Jurkat, Clone E6-1 (cell line): ENCODE results near the gene CYP11A1.
"Not testable (repeated sequence)": the region's sequence is repeated elsewhere in the genome, so short reads cannot be mapped to it uniquely, and the experiment has no call there.

Source experiments
- DNase-seq: peaks from one replicate; pipeline ENCODE4 v3.0.0-alpha.2; 2011; ENCODE audit warnings: low read depth, low spot score
- H3K4me3 ChIP-seq: 2 replicates; pipeline ENCODE4 v1.5.1; 2011; ENCODE audit warnings: mild to moderate bottlenecking, low read length, control low read depth, moderate library complexity

CYP11A1 gene

DNA sequence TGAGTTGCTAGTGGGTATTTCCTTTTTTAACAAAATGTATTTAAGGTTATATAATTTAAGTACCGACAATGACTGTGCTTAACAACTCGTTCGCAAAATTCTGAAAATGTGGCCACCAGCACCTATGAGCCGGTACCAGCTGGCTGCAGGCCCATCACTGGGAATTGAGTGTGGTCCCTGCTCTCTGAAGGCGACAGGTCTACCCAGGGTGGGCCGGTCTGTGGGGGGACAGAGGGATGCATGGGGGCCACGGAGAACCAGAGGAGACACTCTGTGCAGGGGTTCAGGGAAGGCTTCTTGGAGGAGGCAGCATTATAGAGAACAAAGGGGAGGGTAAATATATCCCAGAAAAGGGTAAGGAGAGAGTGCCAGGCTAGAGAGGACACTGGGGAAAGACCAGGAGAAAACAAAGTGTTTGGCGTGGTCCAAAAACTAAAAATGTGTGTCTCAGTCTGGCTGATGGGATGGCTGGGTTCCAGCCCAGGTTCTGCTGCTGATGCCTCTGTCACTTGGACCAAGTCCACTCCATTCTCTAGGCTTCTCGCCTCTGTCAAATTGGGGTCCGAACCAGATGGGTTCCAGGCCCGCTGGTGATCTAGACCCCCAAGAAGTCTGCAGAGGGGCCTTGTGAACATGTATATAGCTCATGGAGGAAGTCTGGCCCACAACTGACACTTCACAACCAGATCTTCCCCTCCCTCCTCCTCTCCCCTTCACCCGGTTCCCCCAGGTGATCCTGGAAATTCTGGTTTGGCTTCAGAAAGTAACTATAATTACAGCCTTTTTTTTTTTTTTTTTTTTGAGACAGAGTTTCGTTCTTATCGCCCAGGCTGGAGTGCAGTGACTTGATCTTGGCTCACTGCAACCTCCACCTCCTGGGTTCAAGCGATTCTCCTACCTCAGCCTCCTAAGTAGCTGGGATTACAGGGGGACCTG, 10.7 kb upstream of the CYP11A1 start:
- DNase-seq, result no peak
- no peak overlapping the region for H3K4me3 ChIP-seq

DNA sequence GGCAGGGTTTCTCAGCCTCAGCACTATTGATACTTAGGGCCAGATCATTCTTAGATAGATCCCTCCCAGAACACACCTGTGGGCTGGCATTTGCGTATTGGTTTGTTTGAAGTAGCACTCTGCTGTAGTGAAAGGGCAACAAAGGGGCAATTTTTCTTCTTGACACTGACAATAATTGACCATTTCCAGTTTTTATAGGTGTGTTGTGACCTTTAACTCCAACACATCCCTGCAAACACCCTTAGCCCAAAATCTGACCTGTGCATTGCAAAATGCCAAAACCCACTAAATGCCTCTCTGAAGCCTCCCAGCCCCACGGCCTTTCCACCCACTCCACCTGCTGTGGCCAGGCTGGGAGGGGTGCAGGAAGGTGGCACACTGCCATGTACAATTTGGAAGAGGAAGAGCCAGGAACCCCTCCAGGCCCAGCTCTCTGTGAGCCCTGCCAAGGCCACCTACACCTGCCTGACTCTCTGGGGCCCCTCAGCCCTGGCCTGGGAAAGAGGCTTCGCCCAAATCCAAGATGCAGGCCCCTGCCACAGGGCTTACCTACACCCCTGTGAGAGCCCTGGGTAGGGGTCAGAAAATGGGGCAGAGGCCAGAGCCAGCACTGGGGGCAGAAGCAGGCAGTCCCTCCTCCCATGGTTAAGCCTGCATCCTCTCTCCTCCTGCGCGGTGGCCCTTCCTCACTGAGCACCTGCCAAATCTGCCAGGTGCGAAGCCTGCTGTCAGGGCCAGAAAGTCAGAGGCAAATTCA, 9.6 kb upstream of the CYP11A1 start:
- no peak overlapping the region for H3K4me3 ChIP-seq
- no peak for DNase-seq

DNA sequence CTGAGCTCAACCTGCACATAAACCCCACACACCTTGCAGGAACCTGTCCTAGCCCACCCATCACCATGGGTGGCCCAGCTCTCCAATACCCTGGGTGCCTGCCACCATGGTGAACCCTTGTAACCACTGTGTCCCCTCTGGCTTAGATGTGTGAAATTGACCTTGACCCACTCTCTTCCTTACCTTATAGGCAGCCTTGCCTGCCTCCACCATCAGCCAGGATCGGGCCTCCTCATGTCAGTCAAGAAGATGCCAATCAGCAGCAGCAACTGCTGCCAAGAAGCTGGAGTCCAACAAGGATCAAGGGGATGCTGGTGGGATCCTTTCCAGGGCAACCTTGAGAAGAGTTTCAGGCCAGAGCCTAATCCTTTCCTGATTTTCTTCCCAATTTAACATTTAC, 8.8 kb upstream of the CYP11A1 start:
- DNase-seq, result no peak
- no peak overlapping the region for H3K4me3 ChIP-seq

DNA sequence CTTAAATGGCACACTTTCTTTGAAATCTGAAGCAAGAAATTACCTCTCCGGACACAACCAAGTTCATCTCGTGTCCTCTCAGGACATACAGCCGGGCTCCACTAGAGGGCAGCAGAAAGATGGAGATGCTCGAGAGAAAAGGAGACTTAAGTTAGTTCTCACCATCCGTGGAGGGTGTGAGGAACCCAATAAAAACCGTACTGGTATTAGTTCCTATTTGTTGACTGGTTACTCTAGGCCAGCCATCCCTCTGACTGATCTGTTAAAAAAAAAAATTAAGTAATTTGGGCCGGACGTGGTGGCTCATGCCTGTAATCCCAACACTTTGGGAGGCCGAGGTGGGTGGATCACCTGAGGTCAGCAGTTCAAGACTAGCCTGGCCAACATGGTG, 7.9 kb upstream of the CYP11A1 start:
- H3K4me3 ChIP-seq, result no peak overlapping the region
- DNase-seq, result peak; percentile 82

DNA sequence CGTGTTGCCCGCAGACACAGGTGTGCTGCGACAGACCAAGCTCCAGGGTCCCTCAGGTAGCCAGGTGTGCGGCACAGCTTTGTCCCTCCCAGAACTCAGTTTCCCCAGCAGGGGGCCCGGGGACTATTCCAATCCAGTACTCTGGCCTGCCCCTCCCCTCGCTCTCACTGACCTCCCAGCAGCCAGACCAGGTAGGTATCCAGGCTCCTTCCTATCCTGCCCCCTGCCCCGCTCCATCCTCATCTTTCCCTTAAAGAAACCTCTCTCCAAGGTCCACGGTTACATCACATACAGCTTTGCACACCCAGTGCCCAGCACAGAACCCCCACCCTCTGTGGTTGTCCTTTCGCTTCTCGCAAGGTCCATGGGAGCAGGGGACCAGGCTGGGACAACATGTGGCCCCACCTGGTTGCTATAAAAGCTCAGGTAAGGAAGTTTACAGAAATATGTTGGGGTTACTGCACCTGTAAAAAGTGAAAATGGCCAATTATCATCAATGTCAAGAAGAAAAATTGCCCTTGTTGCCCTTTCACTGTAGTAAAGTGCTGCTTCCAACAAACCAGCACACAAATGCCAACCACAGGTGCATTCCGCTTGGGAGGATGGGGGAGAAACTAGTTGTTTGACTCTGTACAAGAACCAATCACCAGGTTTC, 7.3 kb upstream of the CYP11A1 start:
- peak overlapping the region; percentile 68 for H3K4me3 ChIP-seq
- no peak for DNase-seq

DNA sequence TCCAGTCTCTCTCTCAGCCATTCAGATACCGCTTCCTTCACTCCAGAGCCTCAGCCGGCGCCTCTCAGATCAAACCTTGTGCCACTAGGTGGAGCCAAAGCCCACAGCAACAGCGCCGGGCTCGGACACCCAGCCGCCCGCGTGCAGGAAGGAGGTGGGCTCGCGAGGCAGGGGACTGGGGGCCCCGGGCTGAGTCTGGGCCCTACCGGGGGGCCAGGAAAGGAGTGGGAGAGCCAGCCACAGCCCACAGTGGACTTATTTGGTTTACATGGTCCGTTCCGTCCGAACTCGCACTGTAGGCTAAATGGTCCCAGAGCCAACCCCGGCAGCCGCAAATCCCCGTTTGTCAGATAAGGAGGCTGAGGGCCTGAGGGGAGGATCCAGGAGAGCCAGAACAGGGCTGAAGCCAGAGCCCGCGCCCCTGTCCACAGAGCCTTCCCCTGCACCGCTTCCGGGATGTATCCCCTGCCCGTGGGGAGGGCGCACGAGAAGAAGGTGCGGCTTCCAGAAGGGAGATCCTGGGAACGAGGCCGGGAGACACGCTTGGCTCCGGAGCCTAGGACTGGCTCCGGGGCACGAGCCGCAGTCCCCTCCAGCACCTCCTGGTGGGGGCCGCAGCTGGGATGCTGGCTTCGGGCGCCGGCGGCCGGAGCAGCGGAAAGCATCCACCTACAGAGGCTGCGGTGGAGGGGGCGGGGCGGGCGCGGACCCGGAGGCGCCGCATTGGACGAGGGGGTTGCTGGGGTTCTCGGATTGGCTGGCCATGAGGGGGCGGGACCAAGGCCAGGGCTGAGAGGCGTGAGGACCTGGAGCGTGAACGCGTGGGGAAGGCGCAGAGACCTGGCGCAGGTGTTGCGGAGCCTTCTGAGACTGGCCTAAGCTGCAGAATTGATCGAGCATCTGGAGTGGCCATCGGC, 6.5 kb upstream of the CYP11A1 start:
- peak; percentile 80 for DNase-seq

DNA sequence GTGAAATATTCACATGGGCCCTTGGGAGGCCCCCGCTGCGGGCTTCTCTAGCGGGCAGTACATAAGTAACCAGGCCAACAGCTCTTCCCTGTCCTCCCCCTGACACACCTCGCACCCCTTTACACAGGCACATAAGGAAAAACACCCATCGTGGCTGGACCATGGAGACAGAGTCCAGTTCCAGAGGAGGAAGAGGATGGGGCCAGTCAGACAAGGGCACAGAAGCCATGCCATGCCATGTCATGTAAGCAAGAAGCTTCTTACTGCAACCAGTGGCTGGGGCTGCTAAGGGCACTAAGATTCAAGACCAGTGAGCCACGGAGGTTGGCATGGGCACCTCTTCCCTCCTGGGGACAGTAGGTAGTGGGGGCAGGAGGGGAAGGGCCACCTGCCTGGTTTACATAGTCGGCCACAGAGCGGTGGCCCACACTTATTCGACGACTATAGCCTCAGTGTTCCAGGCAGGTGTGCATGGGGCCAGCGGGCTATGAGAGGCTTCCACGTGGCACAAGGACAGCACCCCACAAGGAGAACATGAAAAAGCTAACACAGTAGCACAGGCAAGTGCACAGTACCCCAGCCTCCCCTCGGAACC, 5.7 kb upstream of the CYP11A1 start:
- DNase-seq, result no peak
- H3K4me3 ChIP-seq, result peak overlapping the region; percentile 68

More for the DNA sequence above, 6.5 kb upstream of the CYP11A1 start:
- H3K4me3 ChIP-seq, result peak overlapping the region; percentile 68

DNA sequence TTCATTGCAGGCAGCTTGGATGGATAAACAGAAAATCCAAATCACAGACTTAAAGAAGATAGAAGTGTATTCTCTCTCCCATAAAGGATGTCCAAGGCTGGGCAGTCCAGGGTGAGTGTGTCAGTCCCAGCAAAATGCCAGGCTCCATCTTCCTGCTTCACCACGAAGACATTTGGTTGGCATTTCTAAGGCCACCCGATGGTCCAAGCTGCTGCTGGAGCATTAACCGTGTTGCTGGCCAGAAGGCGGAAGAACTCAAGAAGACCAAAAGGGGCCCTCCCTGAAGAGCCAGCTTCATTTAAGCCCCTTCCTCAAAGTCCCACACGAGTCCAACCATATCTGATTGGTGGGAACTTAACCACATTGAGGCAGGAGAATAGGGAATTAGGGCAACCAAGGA, 3.0 kb upstream of the CYP11A1 start:
- H3K4me3 ChIP-seq, result no peak overlapping the region
- no peak for DNase-seq

DNA sequence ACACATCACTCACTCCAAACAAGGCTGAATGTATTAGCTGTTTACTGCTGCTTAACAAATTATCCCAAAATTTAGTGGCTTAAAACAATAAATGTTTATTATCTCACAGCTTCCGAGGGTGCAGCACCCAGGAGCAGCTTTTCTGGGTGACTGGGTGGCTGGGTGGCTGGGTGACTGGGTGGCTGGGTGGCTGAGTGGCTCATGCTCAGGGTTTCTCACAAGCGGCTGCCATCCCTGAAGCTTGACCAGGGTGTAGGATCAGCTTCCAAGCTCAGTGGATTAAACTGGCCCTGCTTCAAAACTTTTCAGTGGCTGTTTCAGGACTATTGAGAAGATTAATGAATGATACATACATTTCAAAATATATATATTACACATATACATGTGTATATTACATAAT, 2.3 kb upstream of the CYP11A1 start:
- no peak for DNase-seq
- H3K4me3 ChIP-seq, result no peak overlapping the region

DNA sequence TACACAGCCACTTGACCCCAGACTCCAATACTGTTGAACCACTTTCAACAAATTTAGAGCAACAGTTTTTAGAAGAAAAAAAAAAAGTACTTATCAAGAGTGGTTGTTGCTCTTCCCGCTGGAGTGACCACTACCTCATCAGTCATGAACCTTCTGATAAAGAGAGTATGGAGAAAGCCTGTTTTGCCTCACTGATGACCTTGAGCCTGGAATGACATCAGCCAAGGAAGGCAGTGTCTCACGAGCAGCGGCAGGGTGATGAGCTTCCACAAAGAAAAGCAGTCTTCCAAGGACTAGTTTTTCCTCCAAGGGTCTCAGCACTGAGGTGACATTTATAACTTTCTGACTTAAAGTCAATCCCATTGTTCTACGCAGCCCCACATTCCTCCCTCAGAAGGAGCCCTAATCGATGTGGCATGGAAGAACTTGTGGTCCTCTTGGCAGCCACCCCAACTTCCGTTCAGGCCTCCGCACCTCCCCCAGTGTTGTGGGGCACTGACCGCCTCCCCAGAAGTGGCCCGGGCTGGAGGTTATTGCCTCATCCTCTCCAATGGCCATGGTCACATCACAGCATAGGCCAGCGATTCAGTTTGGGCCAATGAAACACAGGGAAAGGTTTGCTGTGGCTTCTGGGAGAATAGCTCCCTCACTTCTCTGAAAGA, 1.8 kb upstream of the CYP11A1 start:
- DNase-seq, result no peak
- H3K4me3 ChIP-seq, result no peak overlapping the region

DNA sequence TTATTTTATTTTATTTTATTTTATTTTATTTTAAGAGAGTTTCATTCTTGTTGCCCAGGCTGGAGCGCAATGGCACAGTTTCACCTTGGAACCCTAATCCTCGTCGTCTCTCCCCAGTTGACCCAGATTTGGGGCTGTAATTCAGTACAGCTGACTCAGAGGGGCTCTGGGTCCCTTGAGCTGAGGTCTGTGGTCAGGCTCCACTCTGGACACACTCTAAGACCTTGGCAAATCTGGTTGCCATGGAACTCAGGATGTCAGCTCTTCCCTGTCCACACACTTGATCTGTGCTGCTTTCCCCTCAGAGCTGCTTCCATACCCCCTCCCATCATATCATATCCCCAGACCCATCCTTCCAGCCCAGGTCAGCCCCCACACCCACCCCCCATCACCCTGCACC, 675 bp upstream of the CYP11A1 start:
- no peak overlapping the region for H3K4me3 ChIP-seq
- DNase-seq, result no peak

DNA sequence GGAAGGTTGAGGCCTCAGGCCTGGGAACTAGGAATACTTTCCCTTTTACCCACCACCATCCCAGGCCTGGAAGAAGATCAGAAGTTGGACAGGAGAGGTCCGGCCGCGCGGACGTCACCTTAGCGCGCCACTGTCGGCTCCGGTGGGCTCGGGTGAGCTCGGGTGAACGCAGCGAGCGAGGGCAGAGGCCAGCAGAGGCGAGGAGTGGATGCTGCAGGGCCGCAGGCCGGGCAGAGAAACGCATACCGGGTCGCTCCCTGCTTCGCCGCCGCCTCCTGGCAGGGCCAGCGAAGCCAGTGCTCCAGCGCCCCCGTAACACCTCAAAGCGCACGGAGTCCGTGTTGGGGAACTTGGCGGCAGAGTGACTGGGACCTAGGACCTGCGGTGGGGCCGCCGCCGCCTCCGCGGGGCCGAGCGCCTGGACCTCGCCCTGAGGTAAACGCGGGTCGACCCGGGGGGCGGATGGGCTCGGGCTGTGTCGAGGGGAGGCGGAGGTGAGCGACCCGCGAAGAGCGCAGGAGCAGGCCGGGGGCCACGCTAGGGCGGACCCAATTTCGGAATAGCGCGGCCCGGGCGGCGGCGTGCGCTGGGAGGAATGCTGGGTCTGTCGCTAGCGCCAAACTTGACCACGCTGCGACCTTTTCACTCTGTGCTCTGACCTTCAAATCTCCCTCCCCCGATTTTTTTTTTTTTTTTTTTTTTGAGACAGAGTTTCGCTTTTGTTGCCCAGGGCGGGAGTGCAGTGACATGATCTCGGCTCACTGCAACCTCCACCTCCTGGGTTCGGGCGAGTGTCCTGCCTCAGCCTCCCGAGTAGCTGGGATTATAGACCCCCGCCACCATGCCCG, 1.6 kb downstream of the CYP11A1 start:
- H3K4me3 ChIP-seq, result no peak overlapping the region
- DNase-seq, result no peak

DNA sequence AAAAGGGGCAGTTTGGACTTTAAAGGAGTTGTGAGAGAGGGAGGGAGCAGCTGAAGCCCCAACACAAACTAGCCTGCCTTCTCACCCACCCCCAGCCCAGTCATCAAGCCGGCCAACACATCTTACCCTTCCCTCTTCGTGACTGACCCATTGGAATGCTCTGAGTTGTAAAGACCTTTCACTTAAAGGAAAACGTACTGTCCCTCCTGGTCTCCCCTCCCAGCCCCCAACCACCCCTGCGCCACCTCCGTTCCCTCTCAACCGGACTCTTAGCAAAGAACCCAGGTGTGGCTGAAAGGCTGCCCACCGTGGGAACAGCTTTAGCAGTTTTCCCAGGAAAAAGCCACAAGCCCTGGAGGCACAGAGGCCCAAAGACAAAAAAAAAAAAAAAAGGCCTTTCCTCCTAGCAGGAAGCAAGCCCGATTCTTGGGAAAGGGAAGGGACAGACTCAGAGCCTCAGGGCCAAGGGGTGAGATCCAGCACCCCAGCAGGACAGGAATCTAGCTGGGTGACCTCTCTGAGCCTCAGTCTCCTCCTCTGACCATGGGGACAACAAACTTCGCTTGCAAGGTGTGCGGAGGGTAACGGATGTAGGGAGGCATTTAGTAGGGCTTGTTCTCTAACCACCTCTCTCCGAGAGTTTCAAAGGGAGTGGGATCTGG, 2.4 kb downstream of the CYP11A1 start:
- H3K4me3 ChIP-seq, result no peak overlapping the region
- DNase-seq, result no peak

DNA sequence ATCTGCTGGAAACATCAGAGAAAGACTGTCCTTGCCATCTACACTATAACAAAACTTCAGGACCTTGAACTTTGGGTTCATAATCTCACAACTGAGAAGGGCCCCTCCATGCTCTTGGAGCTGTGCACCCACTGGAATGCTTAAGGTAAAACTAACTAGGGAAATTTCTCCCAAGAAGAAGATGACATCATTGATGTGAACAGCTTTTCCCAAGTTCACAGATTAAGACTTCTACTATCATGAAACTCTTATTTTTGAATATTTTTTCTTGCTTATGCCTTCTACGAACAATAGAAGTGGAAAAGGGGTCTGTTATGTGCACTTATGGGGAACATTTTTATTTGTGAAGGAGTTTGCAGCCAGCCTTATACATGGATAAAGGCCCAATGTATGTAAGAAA, 5.0 kb downstream of the CYP11A1 start:
- no peak overlapping the region for H3K4me3 ChIP-seq
- no peak for DNase-seq

DNA sequence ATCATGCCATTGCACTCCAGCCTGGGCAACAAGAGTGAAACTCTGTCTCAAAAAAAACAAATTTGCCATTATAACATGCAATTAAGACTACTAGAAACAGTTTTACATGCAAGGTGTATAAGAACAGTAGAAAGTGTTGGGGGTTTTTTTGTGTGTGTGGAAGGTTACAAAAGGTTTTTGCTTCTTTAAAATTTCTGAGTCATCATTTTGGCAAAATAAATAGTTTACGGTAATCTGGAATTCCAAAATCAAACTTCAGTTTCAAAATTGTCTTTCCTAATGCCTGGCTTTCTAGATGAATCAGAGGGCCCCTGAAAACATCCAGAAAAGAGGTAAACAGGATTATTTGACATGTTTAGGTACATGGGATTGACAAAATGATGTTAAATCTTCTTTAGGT, 6.6 kb downstream of the CYP11A1 start:
- DNase-seq, H3K4me3 ChIP-seq: not testable (repeated sequence)

DNA sequence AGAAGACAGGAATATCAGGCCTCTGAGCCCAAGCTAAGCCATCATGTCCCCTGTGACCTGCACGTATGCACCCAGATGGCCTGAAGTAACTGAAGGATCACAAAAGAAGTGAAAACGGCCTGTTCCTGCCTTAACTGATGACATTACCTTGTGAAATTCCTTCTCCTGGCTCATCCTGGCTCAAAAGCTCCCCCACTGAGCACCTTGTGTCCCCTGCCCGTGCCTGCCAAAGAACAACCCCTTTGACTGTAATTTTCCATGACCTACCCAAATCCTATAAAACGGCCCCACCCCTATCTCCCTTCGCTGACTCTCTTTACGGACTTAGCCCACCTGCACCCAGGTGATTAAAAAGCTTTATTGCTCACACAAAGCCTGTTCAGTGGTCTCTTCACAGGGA, 8.1 kb downstream of the CYP11A1 start:
- DNase-seq, H3K4me3 ChIP-seq: not testable (repeated sequence)

DNA sequence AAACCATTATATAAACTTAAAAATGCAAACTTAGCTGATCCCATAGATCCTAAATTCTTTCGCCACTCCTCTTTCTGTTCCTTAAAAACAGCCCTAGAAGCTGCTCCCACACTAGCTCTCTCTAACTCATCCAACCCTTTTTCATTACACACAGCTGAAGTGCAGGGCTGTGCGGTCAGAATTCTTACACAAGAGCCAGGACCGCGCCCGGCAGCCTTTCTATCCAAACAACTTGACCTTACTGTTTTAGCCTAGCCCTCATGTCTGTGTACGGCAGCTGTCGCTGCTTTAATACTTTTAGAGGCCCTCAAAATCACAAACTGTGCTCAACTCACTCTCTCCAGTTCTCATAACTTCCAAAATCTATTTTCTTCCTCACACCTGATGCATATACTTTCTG, 9.9 kb downstream of the CYP11A1 start:
- not testable (repeated sequence) for DNase-seq, H3K4me3 ChIP-seq
